GM19238 (cell line): ENCODE measurements around the gene FAM186B.
"Not testable (repeated sequence)": the region's sequence is repeated elsewhere in the genome, so short reads cannot be mapped to it uniquely, and the experiment has no call there.

Experiments
- DNase-seq: peaks from one replicate; pipeline ENCODE4 v3.0.0; 2011; ENCODE audit warnings: low spot score; ENCODE audit not compliant: insufficient read length

The FAM186B gene

GRCh38 chr12:49605539-49605938 is at the start of gene FAM186B:
Gene FAM186B (minus strand): TSS chr12:49605639. CDS start chr12:49605477, 162 bp downstream.
- DNase-seq: not testable (repeated sequence)

DNA sequence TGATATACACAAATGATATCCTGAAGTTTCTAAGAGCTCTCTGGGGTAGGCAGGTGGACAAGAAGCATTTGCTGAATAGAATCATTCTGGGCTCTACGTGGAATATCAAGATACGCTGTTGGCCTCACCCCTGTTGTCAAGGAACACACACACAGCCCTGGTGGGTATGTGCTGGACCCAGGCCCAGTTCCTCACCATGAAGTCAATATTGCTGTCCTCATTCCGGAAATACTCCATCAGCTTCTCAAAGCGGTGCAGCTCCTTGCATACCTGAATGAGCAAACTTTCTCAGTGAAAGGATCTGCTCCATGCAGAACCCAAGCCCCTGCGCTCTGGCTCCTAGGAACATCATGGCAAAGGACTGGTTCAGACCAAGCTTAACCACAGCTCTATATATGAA is 49.3 kb upstream of the FAM186B start:
- DNase-seq: no peak

DNA sequence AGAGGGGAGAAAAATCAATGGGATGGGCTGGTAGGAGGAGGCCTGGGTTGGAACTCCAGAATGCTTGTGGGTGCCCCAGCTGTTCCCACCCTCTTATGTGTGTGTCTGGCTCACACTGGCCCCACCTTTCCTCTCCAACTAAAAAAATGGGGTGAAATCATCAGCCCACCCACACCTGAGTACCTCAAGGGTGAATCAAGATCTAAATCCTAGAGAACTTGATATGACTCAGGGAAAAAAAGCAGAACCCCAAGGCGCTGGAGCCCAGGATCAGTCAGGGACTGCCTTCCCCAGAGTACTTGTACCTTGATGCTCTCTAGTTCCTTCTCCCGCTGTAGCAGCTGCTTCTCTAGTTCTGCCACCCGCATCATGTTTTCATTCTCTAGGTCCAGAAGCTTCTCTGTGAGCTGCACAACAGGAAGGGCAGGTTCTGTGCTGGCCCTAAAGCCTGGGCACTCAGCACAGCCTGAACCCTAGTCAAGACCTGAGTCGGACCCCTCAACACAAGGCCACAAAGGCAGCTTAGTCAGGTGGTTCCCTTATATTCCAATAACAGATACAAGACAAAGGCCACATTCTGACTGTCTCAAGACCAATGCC is 47.6 kb upstream of the FAM186B start:
- no peak for DNase-seq

- no peak for DNase-seq
Observed at GRCh38 chr12:49651855-49652254, 46.4 kb upstream of the FAM186B start.

DNA sequence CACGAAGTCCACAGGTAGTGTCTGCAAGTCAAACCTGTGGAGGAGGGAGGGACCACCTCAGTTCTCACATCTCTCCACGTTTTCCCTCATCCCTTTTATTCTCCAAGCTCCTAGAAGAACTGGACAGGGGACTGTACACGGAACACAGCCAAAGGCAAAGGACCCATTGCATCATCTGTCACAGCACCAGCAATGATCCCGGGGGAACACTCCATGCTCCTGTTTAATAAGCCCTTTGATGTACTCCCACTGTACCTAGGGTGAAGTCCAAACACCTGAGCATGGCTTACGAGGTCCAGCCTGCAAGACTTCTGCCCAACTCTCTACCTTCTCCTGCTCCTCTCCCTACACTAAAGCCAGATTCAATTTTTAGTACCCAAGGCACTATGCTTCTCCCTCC is 44.5 kb upstream of the FAM186B start:
- DNase-seq: no peak

- DNase-seq: no peak
Observed at GRCh38 chr12:49649445-49649844, 44.0 kb upstream of the FAM186B start.

DNA sequence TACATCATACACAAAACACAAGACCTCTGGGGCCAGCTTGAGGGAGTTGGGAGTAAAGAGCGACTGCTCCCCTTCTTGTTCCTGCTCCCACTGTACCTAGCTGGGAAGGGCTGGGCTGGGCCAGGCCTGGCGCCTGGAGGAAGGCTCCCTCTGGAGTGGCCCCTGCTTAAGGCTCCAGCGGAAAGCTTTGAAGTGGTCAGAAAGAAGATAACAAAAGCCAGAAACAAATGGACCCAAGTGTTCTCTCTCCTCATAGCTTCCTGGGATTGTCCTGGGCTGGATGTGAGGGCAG is 43.2 kb upstream of the FAM186B start:
- DNase-seq: no peak

DNA sequence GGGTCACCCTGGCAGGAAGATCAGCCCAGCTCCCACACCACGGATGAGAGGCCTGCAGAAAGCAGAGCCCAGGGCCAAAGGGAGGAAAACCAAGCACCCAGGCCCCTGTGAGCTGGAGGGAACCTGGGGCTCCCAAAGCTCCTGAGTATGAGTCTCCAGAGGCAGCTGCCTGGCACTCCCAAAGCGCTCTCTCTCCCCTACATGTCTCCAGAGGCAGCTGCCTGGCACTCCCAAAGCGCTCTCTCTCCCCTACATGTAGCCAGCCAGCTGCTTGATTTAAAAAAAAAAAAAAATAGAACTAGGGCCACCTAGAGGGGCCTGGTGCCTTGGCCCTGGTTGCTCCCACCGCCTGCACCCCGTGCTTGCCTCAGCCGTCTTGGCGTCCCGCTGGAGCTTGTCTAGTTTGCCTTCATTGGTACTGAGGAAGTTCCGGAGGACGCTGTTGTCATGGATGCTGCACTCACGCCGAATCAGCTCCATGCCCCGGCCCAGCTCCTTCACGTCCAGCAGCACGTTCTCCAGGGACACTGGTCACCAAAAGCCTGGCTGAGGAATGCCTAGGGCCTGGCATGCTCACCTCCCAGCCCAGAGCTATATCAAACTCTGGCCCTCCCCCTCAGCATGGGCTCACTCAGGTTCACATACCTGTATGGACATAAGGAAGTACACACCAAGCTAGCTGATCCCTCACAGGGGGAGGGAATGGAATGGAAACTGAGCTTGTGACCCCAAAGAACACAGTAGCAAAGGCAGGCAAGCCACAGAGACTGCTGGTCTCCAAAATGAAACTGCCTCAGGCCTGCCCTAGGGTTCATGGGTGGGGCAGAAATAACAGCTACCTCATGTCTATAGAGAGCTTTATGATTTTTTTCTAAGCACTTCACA is 42.6 kb upstream of the FAM186B start:
- no peak for DNase-seq

DNA sequence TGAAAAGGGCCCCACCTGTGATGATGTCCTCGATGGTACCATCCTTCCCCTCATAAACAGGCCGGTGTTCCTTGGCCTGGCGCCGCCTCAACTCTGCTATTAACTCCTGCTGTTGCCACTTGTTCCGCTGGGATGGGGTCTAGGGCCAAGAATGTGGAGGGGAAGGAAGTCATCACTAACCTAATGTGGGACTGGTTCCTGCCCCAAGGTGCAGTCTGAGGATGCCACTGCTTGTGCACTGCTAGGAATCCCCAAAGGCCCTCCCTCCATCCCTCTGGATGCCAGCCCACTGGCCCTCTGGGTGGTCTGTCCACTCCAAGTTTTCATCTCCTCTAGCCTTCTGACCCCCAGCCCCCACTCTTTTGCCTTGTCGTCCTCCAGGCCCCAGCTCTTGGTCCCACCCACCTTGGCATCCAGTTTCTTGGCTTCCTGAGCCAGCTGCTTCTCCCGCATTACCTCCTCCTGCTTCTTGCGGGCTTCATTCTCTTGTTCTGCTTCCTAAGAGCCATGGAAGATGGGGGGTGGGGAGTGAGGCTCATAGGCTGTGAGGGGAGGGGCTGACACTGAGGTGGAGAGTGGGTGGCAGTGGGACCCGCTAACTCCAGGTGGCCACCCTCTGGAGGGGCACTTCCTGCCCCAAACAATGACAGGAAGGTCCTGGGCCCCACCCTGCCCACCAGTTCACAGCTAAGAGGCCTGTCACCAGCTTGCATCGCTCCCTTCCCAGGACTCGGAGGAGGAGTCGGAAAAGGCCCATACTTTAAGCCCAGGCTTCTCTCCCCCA is 41.6 kb upstream of the FAM186B start:
- no peak for DNase-seq

GRCh38 chr12:49646331-49646830 is 40.9 kb upstream of the FAM186B start:
- no peak for DNase-seq

DNA sequence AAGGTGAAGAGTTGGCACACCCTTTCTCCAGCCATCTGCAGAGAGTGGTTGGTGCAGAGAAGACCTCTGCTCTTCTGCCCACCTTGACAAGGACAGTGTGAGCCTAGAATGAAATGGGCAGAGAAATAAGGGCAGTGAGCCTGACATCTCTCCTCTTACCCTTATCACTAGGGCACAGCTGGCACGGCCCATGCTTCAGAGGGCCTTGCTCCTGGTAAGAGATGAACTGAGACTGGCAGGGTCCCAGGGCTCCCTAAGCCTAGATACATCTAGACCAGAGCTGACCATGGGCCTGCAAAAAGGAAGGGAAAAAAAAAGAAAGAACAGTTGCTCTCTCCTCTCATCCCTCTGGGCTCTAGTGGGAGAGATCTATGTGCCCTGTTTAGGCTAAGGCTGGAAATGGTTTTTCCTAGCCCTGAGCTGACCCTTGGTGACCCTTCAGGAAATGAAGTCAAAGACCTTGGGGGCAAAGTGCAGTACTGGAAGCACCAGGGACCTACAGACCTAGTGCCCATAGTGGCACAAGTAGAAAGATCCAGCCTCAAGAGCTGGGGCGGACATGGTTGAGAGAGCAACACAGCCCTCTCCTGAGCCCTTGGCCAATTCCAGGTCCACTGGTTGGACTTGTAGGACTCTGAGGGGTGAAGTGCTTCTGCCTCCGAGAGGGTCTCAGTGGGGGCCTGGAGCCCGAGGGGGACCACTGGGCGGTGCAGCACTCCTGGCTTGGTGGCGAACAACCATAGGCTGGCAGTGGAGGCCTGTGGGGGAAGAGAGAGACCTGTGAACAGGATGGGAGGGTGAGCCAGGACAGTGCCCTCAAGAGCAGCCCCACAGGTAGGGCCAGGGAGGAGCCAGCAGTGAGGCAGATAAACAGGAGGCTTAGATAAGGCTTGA is 40.0 kb upstream of the FAM186B start:
- no peak for DNase-seq

DNA sequence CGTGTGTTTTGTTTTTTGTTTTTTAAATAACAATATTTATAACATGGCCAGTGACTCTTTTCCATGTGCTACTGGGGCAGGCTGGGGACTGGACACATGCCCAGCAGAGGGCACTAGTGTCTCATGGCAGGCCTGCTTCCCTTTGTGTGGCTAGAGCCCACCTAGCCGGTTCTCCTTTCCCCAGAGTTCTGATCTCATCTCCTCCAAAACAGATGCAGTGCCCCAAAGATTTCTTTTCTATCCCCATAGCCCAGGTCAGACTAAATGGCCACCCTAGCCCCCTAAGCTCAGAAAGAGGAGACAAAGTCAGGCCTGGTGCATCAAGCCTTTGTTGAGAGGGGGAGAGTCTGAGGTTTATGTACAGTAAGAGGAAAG is 39.2 kb upstream of the FAM186B start:
- DNase-seq: peak; percentile 86

- DNase-seq: no peak
Observed at GRCh38 chr12:49643961-49644619, 38.7 kb upstream of the FAM186B start.

DNA sequence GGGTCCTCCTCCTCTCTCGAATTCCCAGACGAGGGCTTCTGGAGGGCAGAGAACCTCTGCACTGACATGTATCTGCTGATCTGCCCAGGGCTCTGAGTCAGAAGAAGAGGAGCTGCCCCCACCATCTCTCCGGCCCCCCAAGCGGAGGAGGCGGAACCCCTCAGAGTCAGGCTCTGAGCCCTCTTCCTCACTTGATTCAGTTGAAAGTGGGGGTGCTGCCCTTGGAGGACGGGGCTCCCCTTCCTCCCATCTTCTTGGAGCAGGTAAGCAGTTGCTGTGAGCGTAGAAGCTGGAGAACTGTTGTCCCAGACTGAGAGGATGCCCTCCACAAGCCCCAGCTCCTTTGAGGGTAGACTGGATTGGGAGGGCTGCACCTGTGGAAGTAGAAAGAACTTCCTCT is 37.7 kb upstream of the FAM186B start:
- DNase-seq: no peak

GRCh38 chr12:49642370-49642802 is 36.9 kb upstream of the FAM186B start:
- no peak for DNase-seq

- no peak for DNase-seq
Observed at GRCh38 chr12:49641748-49642369, 36.4 kb upstream of the FAM186B start.

DNA sequence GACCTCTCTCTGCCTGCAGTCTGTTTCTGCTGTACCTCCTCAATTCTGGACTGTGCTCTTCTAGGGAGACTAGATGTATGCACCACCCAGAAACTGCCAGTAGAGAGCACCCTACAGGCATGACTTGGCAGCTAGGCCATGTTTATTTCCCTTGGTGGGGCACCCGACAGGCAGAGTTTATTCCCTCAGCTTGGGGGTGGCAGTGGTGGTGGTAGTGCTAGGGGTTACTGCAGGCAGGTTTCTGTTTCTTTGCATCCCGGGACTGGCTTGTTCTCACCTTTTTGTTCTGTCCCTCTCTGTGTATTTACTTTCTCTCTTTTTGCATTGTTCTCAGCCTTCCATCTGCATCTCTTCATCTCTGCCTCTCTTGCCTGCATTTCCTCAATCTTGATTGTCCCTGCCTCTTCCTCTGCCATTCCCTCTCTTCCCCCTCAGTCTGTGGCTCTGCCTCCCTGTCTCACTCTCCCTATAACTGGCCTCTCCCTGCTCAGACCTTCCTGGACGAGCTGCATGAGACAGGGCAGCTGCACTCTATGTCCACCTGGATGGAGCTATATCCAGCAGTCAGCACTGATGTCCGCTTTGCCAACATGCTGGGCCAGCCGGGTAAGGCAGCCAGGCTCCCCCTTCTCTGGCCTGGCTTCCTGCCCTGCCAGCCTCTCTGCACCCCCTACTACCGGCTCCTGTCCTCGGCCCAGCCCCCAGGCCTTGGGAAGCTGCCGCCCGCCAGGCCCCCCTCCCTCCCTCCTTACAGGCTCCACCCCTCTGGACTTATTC is 31.7 kb upstream of the FAM186B start:
- DNase-seq: peak; percentile 72

GRCh38 chr12:49636574-49636973 is 31.1 kb upstream of the FAM186B start:
- DNase-seq: no peak

GRCh38 chr12:49635656-49636055 is 30.2 kb upstream of the FAM186B start:
- DNase-seq: no peak
